Endometrial microvascular endothelial cells (primary cell): Measurements from ENCODE around the gene SHISA6. TPM values are rescaled to one million over a fixed set of nuclear protein-coding genes. Genes with fewer than 3 reads are reported as not detected.

ENCODE experiments used
- in situ Hi-C: cut with HindIII; loops from 2 replicates; pipeline ENCODE4 v1.10.0; 2017; ENCODE audit warnings: low sequenced_read_pairs, low pct_unique_long_range_greater_than_20kb; ENCODE audit errors: inconsistent ontology term
- total RNA-seq: library from RNA; depleted of rRNA; stranded (reverse); fragments of >200 nt; gene quantifications from one replicate; pipeline ENCODE4 v1.2.3, GENCODE V29; 2015; ENCODE audit errors: inconsistent ontology term

SHISA6 gene
- total RNA-seq, 1 donor from 2014 or later = not detected

DNA sequence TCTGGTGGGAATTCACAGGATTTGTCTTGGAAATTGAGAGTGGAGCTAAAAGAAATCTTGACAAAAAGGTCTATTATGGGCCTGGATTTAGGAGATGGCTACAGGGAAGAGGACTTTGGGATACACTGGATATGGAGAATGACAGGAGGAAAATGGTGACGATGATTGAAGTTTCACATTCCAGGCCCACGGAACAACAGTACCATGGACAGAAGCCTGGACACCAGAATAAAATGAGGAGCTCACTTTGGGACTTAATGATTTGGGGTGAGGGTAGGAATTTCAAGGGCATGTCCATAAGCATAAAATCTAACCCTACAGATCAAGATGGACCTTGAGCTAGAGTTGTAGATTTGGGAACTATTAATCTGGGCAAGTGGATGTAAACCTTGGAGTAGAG, 309.4 kb downstream of the SHISA6 start:
- in situ Hi-C loops = no loop called here

GRCh38 chr17:11551442-11551841, 310.4 kb downstream of the SHISA6 start:
- in situ Hi-C loops = no loop called here

- in situ Hi-C loops = no loop called here
Observed at GRCh38 chr17:11553135-11553534, 312.1 kb downstream of the SHISA6 start.

- in situ Hi-C loops = no loop called here
Observed at GRCh38 chr17:11554042-11554441, 313.0 kb downstream of the SHISA6 start.

- in situ Hi-C loops = no loop called here
Observed at GRCh38 chr17:11554542-11554941, 313.5 kb downstream of the SHISA6 start.

- in situ Hi-C loops = no loop called here
Observed at GRCh38 chr17:11555530-11555929, 314.5 kb downstream of the SHISA6 start.

- in situ Hi-C loops = no loop called here
Observed at GRCh38 chr17:11557727-11558452, 316.9 kb downstream of the SHISA6 start.

GRCh38 chr17:11558681-11559234, 317.7 kb downstream of the SHISA6 start:
- in situ Hi-C loops = no loop called here

GRCh38 chr17:11559601-11560000, 318.6 kb downstream of the SHISA6 start:
- in situ Hi-C loops = no loop called here

GRCh38 chr17:11561281-11561680, 320.3 kb downstream of the SHISA6 start:
- in situ Hi-C loops = no loop called here

GRCh38 chr17:11561702-11562101, 320.7 kb downstream of the SHISA6 start:
- in situ Hi-C loops = no loop called here

DNA sequence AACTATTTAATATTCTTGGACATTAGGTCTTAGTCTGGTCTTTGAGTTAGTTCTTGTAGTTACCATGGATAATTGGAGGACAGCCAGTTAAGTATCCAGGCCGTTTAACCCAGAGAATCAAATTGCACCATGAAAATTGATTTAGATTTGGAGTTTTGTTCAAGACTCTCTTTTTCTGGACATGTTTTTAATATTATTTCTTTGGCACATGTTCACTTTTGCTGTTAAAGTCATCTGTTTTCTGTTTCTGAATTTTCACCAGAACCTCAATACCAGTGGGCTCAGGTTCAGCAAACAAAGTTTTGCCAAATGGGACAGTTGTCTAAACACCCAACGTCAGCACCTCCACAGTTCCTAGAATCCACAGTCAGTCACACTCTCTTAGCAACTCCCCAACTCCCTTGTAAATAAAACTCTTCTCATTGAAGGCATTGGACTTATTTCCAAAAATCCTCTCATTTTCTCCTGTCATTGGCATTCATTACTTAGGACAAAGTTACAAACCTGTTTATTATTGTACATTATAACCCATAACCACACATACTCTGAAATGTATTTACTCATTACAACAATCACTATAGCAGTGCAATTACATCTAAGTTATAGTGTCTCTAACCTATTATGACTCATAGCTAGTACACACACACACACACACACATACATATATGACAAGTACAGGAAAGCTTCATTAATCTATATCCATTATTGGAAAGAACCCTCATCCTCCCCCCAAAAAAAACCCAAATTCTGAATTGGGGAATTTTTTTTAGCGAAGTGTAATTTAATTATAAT, 323.8 kb downstream of the SHISA6 start:
- in situ Hi-C loops = no loop called here

DNA sequence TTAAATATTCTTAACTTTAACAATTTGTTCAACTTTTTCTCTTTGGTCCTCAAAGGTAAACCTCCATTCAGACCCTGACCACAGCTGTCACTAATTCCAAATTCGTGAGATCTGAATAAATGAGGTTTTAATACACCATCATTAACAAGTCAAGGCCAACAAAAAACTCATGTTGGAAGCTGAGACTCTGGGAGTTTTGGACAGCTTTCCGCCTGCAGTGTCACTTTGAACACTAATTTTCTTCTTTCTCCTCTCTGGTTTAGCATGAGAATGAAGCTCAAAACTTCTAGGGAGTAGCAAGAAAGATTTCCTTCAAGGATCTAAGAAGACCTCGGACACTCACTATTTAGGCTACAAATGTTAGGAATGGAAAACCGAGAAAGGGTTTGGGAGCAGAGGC, 324.6 kb downstream of the SHISA6 start:
- in situ Hi-C loops = no loop called here

GRCh38 chr17:11578998-11579397, 338.0 kb downstream of the SHISA6 start:
- in situ Hi-C loops = no loop called here

- in situ Hi-C loops = no loop called here
Observed at GRCh38 chr17:11580677-11581076, 339.7 kb downstream of the SHISA6 start.

DNA sequence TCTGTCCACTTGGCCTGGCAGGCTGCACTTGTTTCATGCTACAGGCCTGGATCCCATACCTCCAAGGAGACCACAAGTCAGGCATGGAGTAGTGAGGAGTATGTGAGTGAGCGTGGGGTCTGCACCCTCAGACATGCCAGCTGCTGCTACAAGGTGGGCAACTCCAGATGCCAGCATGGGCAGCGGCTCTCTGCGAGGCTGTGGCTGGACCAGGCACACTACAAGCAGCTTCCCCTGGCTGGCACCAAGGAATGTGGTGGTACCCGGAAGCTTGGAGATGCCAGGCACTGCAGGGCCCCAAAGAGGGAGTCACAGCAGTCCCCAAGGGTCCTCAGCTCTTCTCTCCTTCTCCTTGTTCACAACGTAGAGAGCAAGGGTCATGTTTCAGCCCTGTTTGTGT, 341.2 kb downstream of the SHISA6 start:
- in situ Hi-C loops = no loop called here

- in situ Hi-C loops = no loop called here
Observed at GRCh38 chr17:11583306-11583992, 342.4 kb downstream of the SHISA6 start.

DNA sequence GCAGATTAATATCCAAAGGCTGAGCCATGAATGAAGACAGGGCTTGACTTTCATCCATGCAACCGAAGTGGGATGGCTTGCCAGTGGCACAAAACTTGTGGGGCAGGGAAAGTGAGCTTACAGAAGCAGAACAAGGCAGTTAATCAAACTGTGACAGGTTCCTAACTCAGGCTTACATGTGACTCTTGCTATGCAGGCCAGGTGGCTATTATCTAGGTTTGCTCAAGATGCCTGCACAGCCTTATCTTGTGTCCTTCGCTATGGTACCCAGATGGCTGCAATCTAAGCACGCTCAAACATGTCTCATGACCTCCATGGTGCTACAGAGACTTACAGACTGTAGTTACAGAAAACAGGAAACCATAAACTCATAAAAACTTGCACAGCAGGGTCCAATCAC, 348.7 kb downstream of the SHISA6 start:
- in situ Hi-C loops = no loop called here
